Osteocyte (in vitro differentiated cells): ENCODE measurements around the gene HAPLN3. TPM values are rescaled to one million over a fixed set of nuclear protein-coding genes. Genes with fewer than 3 reads are reported as not detected.

Experiments used
- DNase-seq: peaks from one replicate; pipeline ENCODE4 v3.0.0; 2021; ENCODE audit warnings: mixed read lengths; ENCODE audit not compliant: unreplicated experiment; ENCODE audit errors: extremely low spot score
- H3K27ac Mint-ChIP-seq: one replicate; pipeline ENCODE4 v1.8.0; 2021; ENCODE audit warnings: mild to moderate bottlenecking, mixed read lengths; ENCODE audit not compliant: unreplicated experiment
- H3K27me3 Mint-ChIP-seq: one replicate; pipeline ENCODE4 v1.8.0; 2021; ENCODE audit warnings: mixed read lengths; ENCODE audit not compliant: unreplicated experiment
- H3K36me3 Mint-ChIP-seq: one replicate; pipeline ENCODE4 v1.8.0; 2021; ENCODE audit warnings: mixed read lengths; ENCODE audit not compliant: unreplicated experiment
- H3K4me1 Mint-ChIP-seq: one replicate; pipeline ENCODE4 v1.8.0; 2021; ENCODE audit warnings: mixed read lengths; ENCODE audit not compliant: unreplicated experiment
- H3K4me3 Mint-ChIP-seq: one replicate; pipeline ENCODE4 v1.8.0; 2021; ENCODE audit warnings: mild to moderate bottlenecking, moderate library complexity, mixed read lengths; ENCODE audit not compliant: unreplicated experiment
- H3K9me3 Mint-ChIP-seq: one replicate; pipeline ENCODE4 v1.8.0; 2021; ENCODE audit warnings: mixed read lengths; ENCODE audit not compliant: unreplicated experiment
- total RNA-seq: library from RNA; stranded (reverse); gene quantifications from 2 replicates; pipeline ENCODE4 v1.2.1, GENCODE V29; 2021
- TF ChIP-seq, protein P1 (sequence below): fragments of 200-600 bp; sonication (generic); IDR thresholded peaks from 2 replicates; pipeline ENCODE4 v1.5.0; 2021; ENCODE audit warnings: antibody characterized with exemption, mild to moderate bottlenecking, moderate library complexity

The HAPLN3 gene
- total RNA-seq, 1 donor from 2014 or later, result 41.3 TPM

DNA sequence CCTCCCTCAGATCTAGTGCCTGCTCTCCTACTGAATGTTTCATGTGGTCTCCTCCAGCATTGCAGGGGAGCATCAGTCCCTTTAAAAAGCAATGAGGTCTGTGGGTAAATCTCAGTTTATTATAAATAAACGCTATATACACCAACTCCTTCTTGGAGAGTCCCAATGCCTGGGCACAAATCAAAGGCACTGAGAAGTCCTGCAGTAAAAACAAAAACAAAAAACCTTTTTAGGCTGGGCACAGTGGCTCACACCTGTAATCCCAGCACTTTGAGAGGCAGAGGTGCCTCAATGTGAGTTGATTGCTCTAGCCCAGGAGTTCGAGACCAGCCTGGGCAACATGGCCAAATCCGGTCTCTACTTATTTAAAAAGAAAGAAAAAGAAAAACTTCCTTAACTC is 47.1 kb downstream of the HAPLN3 start:
- no peaks in the 10 kb centered on the region for H3K9me3 Mint-ChIP-seq
- H3K36me3 Mint-ChIP-seq, result no peaks in the 10 kb centered on the region
- H3K4me3 Mint-ChIP-seq, result no peak overlapping the region
- TF ChIP-seq, protein P1, sequence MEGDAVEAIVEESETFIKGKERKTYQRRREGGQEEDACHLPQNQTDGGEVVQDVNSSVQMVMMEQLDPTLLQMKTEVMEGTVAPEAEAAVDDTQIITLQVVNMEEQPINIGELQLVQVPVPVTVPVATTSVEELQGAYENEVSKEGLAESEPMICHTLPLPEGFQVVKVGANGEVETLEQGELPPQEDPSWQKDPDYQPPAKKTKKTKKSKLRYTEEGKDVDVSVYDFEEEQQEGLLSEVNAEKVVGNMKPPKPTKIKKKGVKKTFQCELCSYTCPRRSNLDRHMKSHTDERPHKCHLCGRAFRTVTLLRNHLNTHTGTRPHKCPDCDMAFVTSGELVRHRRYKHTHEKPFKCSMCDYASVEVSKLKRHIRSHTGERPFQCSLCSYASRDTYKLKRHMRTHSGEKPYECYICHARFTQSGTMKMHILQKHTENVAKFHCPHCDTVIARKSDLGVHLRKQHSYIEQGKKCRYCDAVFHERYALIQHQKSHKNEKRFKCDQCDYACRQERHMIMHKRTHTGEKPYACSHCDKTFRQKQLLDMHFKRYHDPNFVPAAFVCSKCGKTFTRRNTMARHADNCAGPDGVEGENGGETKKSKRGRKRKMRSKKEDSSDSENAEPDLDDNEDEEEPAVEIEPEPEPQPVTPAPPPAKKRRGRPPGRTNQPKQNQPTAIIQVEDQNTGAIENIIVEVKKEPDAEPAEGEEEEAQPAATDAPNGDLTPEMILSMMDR, result no peak
- H3K27ac Mint-ChIP-seq, result no peak overlapping the region
- H3K4me1 Mint-ChIP-seq, result peaks cover 2% of the 10 kb centered on the region
- DNase-seq, result no peak
- H3K27me3 Mint-ChIP-seq, result peaks cover 6% of the 10 kb centered on the region

DNA sequence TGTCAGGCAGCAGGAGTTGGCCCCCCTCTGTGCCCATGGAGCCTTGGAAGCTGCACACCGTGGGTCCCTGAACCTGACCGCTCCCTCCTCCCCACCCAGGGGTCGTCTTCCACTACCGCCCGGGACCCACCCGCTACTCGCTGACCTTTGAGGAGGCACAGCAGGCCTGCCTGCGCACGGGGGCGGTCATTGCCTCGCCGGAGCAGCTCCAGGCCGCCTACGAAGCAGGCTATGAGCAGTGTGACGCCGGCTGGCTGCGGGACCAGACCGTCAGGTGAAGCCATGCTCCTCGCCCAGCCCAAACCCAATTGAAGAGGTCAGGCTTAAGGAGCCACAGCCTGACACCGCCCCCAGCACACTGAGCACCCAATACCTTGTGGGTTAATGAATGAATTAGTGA is 48.2 kb downstream of the HAPLN3 start:
- Mint-ChIP-seq H3K4me1 (peaks cover 2% of the 10 kb centered on the region), H3K9me3 (no peaks in the 10 kb centered on the region), H3K27ac (no peak overlapping the region), H3K4me3 (no peak overlapping the region), H3K36me3 (no peaks in the 10 kb centered on the region), H3K27me3 (peaks cover 1% of the 10 kb centered on the region)
- TF ChIP-seq, protein P1, result no peak
- no peak for DNase-seq

DNA sequence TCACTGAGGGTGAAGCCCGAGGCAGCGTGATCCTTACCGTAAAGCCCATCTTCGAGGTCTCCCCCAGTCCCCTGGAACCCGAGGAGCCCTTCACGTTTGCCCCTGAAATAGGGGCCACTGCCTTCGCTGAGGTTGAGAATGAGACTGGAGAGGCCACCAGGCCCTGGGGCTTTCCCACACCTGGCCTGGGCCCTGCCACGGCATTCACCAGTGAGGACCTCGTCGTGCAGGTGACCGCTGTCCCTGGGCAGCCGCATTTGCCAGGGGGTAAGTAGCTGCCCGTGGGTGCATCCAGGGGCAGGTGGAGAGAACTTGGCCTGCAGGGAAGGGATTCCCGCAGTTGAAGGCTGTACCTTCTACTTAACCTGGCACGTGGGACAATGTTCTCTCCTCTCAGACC is 49.7 kb downstream of the HAPLN3 start:
- Mint-ChIP-seq H3K9me3 (no peaks in the 10 kb centered on the region), H3K4me3 (no peak overlapping the region), H3K27ac (no peak overlapping the region), H3K4me1 (peaks cover 2% of the 10 kb centered on the region), H3K27me3 (no peaks in the 10 kb centered on the region), H3K36me3 (no peaks in the 10 kb centered on the region)
- DNase-seq, result no peak
- TF ChIP-seq, protein P1, result no peak

DNA sequence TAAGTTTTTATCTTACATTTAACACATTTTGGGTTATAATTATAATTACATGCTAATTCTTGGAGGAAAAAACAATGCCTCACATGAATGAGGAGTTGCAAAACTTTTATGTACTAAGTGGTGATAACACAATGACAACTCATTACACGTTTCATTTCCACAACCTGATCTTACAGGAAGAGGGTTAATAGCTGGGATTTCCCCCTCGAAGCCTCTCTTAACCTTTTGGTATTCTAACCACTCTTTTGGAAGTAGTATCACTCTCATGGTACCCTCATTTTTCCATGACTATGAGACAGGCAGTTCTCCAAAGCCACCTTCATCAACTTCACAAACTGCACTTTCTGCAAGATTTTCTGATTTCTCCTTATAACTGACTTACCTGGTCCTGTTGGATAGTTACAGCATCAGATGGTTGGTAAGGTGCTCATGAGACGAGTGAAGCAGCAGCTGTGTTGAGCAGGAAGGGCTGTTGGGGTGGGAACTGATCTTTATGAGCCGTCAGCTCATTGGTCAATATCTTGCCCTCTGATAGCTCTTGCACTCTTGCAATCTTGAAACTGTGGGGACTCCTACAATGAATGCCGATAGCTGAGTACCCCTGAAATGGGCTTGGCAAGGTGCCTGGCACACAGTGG is 50.5 kb downstream of the HAPLN3 start:
- Mint-ChIP-seq H3K27ac (no peak overlapping the region), H3K4me3 (no peak overlapping the region), H3K36me3 (no peaks in the 10 kb centered on the region), H3K4me1 (peaks cover 2% of the 10 kb centered on the region), H3K9me3 (no peaks in the 10 kb centered on the region), H3K27me3 (no peaks in the 10 kb centered on the region)
- TF ChIP-seq, protein P1, result no peak
- DNase-seq, result no peak

DNA sequence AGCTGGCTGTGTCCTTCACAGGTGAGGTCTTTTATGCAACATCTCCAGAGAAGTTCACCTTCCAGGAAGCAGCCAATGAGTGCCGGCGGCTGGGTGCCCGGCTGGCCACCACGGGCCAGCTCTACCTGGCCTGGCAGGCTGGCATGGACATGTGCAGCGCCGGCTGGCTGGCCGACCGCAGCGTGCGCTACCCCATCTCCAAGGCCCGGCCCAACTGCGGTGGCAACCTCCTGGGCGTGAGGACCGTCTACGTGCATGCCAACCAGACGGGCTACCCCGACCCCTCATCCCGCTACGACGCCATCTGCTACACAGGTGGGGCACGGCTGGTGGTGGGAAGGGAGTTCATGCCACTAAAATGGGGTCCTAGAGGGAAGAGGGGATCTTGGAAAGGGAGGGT is 52.0 kb downstream of the HAPLN3 start:
- no peaks in the 10 kb centered on the region for H3K4me1 Mint-ChIP-seq
- DNase-seq, result no peak
- H3K36me3 Mint-ChIP-seq, result no peaks in the 10 kb centered on the region
- TF ChIP-seq, protein P1, result no peak
- no peaks in the 10 kb centered on the region for H3K9me3 Mint-ChIP-seq
- H3K27me3 Mint-ChIP-seq, result no peaks in the 10 kb centered on the region
- H3K27ac Mint-ChIP-seq, result no peak overlapping the region
- H3K4me3 Mint-ChIP-seq, result no peak overlapping the region
